ENCODE results near the gene TJP2.

Gene TJP2

GRCh38 chr9:69173891-69174615 lies at the start of gene TJP2:
TJP2 (plus strand) TSS chr9:69174277; CDS start chr9:69174373, 96 bp downstream.
- no peak for DNase-seq

- DNase-seq, result no peak
Measured at GRCh38 chr9:69130456-69131441, 43.3 kb upstream of the TJP2 start.

GRCh38 chr9:69131682-69132081 lies 42.4 kb upstream of the TJP2 start:
- DNase-seq, result no peak

GRCh38 chr9:69132361-69132760 lies 41.7 kb upstream of the TJP2 start:
- DNase-seq, result no peak

- peak; percentile 96 for DNase-seq
Measured at GRCh38 chr9:69134412-69134811, 39.7 kb upstream of the TJP2 start.

GRCh38 chr9:69136185-69136584 lies 37.9 kb upstream of the TJP2 start:
- no peak for DNase-seq

GRCh38 chr9:69136779-69137178 lies 37.3 kb upstream of the TJP2 start:
- DNase-seq, result peak; percentile 23

GRCh38 chr9:69137311-69137710 lies 36.8 kb upstream of the TJP2 start:
- no peak for DNase-seq

GRCh38 chr9:69139596-69139995 lies 34.5 kb upstream of the TJP2 start:
- no peak for DNase-seq

- no peak for DNase-seq
Measured at GRCh38 chr9:69140123-69140735, 33.8 kb upstream of the TJP2 start.

GRCh38 chr9:69141851-69142250 lies 32.2 kb upstream of the TJP2 start:
- DNase-seq, result no peak

- no peak for DNase-seq
Measured at GRCh38 chr9:69143291-69143690, 30.8 kb upstream of the TJP2 start.

- no peak for DNase-seq
Measured at GRCh38 chr9:69145144-69145715, 28.8 kb upstream of the TJP2 start.

- DNase-seq, result peak; percentile 19
Measured at GRCh38 chr9:69147041-69147834, 26.8 kb upstream of the TJP2 start.

- peak; percentile 81 for DNase-seq
Measured at GRCh38 chr9:69149321-69149807, 24.7 kb upstream of the TJP2 start.

GRCh38 chr9:69151506-69151905 lies 22.6 kb upstream of the TJP2 start:
- DNase-seq, result no peak

- DNase-seq, result peak; percentile 64
Measured at GRCh38 chr9:69153707-69154521, 20.2 kb upstream of the TJP2 start.

- peak; percentile 69 for DNase-seq
Measured at GRCh38 chr9:69155341-69156030, 18.6 kb upstream of the TJP2 start.

GRCh38 chr9:69157751-69158466 lies 16.2 kb upstream of the TJP2 start:
- no peak for DNase-seq

GRCh38 chr9:69158471-69158870 lies 15.6 kb upstream of the TJP2 start:
- DNase-seq, result no peak

Data from NCI-H510A treated with DMSO at 0.1 percent for 48 hours (cell line).